Measurements from ENCODE around the gene FAM131A. TPM values are rescaled to one million over a fixed set of nuclear protein-coding genes. Genes with fewer than 3 reads are reported as not detected.

FAM131A gene
- total and polyA plus RNA-seq, 9 of the 15 experiments (the other 6 are each of a cell fraction or from before 2014, with no cell fraction given), result 0.48 to 11.1 (median 4.3) TPM

- TF ChIP-seq ZFX (CRISPR knock-in tag; IDR thresholded peaks at IDR 0.05) (peak; percentile 98), ARNT (IDR thresholded peaks at IDR 0.05) (peak in 1 of 2 experiments; percentile 75; a peak in 1 of 4 replicates), DEAF1 (CRISPR knock-in tag; IDR thresholded peaks at IDR 0.05) (peak; percentile 89), MNT (conservative IDR thresholded peaks at IDR 0.05) (peak; percentile 66 to 73; a peak in 3 of 4 replicates), KDM5B (IDR thresholded peaks at IDR 0.05; ENCODE audit: insufficient replicate concordance, low read depth, low read length) (peak; percentile 64)
Observed at GRCh38 chr3:184362668-184363546, 25.5 kb downstream of the FAM131A start (continued).
